GM21529 (cell line): ENCODE results near the gene NOL4L.

Experiments
- ATAC-seq: cut with Tn5 transposase; IDR thresholded peaks from one replicate; pipeline ENCODE4 v1.9.1; 2021; ENCODE audit not compliant: unreplicated experiment

The NOL4L gene

DNA sequence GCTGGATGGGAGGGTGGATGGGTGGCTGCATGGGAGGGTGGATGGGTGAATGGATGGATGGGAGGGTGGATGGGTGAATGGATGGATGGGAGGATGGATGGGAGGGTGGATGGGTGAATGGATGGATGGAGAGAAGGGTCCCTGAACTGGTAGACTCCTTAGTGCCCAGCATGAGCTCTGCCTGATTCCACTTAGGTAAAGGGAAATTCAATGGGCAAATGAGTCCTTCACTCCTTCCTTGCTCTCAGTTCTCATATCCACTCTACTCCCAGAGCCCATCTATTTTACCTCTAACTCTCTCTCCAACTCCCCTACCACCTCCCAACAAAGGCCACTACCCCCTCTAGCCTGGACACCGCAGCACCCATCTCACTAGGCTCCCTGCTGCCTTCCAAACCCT, 29.2 kb upstream of the NOL4L start:
- ATAC-seq, result no peak

DNA sequence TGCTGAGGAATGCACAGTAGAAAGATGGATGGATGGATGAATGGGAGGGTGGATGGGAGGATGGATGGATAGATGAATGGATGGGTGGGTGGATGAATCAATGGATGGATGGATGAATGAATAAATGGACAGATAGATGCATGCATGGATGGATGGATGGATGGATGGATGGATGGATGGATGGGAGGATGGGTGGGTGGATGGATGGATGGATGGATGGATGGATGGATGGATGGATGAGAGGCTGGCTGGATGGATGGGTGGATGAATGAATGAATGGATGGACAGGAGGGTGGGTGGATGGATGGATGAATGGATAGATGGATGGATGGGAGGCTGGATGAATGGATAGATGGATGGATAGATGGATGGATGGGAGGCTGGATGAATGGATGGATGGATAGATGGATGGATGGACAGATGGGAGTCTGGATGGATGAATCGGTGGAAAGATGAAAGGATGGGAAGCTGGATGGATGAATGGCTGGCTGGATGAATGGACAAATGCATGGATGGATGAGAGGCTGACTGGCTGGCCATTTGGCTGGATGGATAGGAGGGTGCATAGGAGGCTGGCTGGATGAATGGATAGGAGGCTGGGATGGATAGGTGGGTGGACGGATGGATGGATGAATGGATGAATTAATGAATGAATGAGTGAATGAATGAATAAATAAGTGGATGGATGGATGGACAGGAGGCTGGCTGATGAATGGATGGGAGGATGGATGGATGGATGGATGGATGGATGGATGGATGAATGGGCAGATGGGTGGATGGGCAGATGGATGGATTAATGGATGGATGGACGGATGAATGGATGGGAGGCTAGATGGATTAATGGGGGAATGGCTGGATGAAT, 28.3 kb upstream of the NOL4L start:
- ATAC-seq, result no peak

DNA sequence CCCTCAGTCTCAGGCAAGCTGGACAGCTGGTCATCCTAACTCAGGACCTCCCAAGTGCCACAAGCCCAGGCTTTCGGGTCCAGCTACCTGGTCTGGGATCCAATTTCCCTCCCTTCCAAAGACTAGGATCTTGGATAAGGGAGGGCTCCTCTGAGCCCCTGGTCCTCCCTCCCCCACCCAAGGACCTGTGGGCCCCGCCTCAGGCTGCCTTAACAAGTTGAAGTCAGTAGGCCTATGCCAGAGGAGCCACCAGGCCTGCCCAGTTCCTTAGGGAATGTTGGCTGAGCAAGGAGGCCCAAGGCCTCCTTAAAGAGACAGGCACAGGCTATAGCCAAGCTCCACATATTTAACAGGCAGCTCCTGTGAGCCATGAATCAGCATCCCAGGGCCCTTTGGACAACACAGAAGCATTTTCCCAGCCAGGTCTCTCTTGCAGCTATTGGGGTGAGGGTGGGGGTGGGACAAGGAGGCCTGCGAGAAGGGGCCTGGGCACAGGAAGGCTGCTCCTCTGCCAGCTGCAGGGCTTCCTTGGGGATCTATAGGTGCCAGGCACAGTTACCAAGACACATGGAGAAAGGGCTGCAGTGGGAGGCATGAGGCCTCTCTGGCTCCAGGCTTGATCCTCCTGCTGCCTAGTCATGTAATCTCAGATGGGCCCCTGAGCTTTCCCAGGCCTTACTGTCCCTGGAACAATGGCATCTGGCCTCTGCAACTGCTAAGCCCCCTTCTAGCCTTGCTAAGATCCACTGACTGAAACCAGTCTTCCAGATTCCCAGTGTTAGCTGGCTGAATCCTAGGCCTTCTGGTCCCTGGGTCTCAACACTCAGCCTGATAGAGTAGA, 27.4 kb upstream of the NOL4L start:
- ATAC-seq, result no peak

DNA sequence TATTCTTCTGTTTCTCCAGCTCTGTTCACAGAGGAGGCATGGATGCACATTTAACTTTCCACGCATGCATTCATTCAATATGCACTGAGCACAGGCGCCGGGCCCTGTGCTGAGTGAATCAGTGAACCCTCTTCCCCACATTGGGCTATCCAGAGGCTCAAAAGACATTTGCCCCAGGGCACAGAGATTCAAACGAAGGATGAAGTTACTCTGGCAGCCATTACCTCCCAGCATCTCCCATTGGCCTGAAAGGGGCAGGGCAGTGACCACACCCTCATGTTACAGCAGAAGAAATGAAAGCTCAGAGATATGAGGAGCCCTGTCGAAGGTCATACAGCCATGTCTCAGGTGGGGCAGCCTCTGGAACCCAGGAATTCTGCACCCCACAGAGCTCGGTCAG, 26.7 kb upstream of the NOL4L start:
- no peak for ATAC-seq

DNA sequence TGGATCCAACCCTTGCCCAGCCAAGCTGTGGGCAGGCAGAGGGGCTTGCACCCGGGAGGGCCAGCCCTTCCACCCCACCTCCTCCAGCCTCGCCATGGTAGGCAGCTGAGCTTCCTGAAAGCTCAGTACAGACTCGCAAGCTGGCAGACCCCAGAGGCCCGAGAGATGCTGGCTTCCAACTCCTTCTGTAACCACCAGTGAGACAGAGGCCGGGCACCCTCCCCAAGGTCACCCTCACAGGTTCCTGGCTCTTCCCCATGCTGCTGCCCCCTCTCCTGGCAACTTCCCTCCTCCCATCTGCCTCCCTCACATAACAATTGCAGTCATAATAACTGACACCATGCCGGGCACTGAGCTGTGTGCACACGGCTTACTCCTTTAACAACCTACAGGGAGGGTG, 26.2 kb upstream of the NOL4L start:
- ATAC-seq, result no peak

DNA sequence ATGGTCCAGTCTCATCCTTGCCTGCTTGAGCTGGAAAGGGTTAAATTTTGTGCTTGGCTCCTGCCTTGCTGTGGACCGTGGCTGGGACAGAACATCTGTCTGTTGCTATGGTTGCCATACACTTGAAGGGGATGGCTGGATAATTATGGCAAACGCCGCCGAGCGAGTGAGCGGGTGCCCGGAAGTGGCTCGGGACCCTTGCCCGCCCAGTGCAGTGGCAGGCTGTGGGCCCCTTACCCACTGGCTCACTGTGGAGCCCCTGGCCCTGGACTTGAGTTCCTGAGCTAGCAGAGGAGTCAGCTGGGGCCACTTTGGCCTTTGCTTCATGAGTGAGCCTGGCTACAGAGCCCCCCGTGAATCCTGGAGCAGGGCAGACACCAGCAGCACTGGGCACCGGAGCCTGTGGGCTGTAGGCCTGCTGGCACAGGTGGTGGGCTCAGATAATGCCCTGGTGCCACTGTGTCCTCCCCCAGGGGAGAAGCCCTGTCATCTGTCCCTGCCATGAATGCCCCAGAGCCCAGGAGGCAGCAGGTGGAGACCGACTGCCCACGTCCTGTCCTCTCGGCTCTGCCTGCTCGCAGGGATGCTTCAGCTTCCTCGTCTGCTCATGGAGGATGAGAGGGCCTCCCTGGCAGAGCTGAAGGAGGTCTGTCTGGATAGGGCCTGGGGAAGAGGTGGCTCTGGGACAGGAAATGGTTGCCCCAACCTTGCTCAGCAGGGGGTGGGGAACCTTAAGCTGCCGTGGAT, 25.5 kb upstream of the NOL4L start:
- ATAC-seq, result no peak

DNA sequence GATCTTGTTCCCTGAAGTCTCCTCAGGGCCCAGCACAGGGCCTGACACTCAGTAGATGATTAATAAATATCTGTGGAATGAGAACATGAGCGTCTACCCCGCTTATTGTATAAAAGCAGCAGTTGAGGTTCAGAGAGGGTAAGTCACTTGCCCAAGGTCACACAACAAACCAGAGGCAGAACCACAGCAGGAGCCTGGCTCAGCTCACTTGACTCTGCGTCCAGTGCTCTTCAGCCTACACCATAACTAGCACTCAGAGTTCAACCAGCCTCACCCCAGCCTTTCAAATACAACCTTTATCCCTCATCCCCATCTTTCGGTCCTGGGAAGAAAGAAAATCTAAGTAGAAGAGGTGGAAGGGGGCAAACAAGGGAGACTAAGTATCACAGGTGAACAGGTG, 24.9 kb upstream of the NOL4L start:
- ATAC-seq, result no peak

DNA sequence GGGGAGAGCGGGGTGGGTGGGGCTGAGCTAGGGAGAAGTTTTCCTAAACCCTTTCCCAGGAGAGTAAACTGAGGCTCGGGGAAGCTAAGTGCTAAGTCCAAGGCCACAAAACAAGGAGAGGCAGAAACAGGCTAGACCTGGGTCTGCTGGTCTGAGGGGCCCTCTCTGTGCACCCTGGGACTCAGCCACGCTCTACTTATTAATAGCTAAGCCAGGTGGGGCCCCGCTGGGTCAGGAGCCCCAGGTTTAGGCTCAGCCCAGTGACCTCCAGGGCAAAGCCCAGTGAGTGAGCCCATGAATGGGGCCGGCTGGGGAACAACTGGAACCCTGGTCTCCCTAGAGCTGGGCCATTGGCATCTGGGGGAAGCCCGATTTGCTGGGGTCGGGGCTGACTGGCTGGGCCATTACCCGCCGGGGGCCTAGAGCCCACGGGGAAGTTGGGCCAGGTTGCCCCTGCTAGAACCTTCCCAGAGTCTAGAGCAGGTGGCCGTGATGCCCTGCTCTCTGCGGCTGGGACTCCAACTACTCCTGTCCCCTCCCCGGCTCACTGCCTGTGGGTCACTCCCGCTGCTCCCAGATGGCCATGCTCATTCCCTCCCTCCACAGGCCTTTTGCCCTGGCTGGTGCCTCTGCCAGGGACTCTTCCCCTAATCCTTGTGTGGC, 24.1 kb upstream of the NOL4L start:
- ATAC-seq, result no peak

DNA sequence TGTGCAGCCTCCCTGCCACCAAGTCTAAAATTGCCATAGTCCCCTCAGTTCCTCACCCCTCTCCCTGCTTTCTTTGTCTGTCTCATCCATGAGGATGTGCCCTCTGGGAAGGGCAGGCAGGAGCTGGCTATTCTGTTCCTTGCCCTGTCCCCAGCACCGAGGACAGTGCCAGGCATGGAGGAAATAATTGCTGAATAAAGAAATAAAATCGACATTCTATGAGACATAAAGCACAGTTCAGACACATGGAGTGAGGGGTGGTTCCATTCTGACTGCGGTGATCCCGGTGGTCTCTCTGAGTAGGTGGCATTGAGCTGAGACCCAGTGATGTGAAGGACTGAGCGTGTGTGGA, 23.5 kb upstream of the NOL4L start:
- no peak for ATAC-seq

DNA sequence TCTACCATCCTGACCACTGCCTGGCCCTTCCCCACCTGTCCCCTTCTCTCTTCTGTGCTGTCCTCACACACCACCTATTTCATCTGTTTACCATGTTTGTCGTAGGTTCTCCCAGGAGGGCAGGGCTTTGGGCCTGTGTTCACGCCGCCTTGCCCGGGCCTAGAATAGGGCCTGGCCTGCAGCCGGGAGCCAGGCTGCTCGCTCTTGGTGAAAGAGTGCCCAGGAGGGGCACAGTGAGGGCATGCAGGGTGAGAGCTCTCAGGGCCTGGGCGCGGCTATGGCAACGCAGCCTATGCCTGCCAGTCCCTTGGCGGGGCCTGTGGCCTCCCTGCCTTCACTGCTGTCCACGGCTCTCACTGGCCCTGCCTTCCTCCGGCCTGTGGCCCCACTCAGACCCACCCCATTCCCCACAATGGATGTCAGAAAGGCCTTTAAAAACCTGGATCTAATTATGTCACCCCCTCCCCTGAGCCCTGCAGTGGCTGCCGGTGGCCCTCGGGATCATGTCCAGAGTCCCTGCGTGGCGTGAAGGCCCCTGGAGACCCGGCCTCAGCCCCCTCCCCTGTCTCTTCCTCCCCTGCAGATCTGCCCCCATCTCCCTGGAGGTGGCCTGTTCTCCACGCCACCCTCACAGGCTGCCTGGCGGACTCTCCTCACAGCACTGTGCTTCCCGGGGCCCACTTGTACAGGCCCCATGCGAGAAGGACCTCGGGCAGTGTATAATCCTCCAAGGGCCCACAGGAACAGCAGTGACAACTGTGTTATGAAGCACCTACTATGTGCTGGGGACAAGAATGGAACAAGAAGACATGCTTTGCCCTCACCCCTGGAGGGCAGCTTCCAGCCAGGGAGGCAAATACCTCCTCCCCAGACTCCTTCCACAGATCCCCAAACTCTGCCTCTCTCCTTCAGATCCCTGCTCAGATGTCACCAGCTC, 22.9 kb upstream of the NOL4L start:
- ATAC-seq, result no peak

DNA sequence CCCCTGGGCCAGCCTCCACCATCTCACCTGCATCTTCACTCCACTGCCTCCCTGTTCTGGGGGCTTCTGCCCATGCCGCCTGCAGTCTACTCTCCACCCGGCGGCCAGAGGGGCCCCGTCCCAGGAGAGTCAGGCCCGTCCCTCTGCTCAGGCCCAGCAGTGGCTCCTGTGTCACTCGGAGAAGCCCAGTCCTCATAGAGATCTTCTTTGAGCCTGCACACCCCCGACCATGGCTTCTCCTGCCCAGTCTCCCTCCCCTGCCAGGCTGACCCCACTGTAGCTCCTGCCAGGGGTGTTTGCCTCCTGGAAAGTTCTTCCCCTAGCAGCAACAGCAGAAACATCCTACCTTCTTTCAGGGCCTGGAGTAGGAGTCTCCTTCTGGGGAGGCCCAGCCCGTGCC, 22.2 kb upstream of the NOL4L start:
- ATAC-seq, result no peak

DNA sequence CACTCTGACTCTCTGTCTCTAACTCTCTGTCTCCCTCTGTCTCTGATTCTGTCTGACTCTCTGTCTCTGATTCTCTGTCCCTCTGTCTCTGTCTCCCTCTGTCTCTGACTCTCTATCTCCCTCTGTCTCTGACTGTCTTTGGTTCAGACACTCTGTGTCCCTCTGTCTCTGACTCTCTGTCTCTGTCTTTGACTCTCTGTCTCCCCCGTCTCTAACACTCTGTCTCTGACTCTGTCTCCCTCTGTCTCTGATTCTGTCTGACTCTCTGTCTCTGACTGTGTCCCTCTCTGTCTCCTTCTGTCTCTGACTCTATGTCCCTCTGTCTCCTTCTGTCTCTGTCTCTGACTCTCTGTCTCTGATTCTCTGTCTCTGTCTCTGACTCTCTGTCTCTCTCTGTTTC, 21.7 kb upstream of the NOL4L start:
- no peak for ATAC-seq

DNA sequence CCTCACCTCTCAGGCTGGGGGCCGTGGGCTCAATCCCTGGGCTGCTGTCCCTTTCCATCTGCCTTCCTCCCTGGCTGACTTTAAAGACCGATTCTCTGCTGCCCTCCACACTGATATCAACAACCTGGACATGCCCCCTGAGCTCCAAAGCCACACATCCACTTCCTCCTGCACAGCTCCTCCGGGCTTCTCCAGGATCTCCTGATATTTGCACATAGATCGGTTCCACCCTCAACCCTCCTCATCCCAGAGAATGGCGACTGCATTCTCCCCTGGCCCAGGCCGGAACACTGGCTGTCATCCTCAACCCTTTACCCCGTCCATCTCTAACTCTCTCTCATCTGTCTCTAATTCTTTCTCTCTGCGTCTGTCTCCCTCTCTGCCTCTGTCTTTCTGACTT, 21.0 kb upstream of the NOL4L start:
- no peak for ATAC-seq

DNA sequence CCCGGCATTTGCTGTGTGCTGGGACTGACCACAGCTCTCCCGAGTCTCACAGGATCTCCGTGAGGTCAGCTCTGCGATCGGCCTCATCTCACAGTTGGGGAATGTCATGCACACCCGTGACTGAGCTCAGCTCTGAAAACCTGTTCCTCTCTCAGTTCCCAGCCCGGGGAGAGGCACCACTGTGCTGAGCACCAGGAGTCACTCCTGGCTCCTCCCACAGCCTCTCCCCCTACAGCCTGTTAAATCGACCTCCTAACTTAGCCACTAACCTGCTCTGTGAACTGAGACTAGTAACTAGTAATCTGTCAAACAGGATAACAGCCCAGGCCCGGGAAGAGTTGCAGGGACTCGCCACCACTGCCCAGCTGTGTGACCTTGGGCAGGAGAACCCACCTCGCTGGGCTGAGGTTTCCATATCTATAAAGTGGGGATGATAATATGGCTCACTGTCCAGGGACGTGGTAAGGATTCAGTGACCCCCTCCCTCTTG, 20.1 kb upstream of the NOL4L start:
- ATAC-seq, result no peak

DNA sequence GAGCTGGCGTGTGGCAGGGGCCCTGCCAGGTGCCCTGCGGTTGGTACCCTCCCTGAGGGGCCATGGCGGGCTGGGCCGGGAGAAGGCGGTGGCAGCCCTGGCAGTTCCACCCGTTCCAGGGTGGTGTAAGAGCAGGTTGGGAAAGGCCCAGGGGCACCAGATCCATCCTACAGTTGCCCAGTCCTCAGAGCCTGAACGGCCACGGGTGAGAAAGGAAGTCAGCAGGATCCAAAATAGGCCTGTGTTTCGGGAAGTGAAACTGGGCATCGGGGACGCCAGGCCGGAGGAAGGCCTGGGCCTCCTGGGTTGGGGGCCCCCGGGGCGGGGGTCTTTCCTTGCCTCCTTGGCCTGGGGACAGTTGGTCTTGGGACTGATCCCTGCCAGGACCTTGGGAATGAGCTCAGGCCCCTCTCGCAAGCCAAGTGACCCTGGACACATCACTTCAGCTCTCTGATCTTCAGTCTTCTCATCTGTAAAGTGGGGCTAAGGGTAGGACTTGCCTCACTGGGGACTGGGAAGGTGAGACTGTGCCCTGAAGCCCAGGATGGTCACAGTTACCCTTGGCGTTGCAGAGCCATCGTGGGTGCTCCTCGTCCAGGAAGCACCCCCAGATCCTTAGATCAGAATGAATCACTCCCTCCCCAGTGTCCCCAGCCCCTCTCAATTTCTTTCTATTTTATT, 18.1 kb upstream of the NOL4L start:
- no peak for ATAC-seq

DNA sequence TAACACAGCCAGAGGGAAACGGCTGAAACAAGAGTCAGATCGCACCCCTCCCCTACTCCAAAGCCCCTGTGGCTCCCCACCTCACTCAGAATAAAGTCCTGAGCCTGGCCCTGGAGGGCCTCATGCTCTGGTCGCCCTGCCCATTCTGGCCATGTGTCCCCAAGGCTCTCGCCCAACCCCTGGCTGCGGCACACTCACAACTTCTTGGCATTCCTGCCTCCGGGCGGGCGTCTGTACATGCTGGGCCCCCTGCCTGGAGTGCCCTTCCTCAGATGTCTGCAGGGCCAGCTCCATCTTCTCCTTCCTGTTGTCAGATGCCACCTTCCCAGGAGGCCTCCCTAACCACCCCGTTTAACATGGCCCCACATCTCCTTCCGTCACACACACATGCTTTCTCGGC, 17.1 kb upstream of the NOL4L start:
- no peak for ATAC-seq

DNA sequence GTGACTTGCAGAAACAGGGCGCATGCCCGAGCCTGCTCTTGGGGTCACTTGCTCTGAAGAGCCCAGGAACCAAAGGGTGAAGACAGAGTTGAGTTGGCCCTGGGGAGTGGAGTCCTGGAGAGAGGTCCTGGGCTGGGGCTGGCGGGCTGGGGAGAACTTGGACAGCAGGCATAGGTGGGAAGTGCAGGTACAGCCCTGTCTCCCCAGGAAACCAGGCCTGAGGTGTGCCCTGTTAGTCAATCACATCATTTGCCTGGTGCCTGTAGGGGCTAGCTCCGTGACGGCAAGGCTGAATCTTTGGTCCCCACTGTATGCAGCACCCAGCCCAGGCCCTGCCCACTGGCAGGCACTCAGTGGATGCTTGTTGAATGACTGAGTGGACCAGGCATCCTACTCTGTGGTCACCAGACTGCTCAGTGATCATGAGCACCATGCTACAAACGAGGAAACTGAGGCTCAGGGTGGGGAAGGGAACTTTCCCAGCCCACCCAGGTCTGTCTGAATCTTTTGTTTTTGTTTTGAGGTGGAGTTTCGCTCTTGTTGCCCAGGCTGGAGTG, 15.6 kb upstream of the NOL4L start:
- no peak for ATAC-seq

DNA sequence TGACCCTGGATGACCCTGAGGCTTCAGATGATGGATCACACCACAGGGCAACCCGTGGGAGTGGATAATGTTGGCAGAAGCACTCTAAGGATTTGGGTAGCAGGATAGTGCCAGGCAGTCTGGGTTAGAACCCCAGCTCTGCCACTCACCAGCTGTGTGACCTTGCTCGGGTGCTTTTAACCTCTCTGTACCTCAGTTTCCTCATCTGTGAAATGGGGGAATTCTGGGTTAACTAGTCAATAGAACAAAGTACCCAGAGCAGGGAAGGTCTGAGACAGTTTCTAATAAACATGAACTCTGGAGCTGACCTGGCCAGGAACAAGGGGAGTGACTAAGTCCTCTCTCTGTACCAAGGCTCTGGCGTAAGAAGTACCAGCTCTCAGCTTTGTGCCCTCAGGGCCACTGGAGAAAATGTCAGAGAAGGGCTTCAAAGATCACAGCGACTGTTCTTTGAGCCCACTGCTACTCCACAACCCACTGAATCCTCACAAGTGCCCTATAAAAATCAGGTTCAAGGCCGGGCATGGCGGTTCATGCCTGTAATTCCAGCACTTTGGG, 14.7 kb upstream of the NOL4L start:
- no peak for ATAC-seq

DNA sequence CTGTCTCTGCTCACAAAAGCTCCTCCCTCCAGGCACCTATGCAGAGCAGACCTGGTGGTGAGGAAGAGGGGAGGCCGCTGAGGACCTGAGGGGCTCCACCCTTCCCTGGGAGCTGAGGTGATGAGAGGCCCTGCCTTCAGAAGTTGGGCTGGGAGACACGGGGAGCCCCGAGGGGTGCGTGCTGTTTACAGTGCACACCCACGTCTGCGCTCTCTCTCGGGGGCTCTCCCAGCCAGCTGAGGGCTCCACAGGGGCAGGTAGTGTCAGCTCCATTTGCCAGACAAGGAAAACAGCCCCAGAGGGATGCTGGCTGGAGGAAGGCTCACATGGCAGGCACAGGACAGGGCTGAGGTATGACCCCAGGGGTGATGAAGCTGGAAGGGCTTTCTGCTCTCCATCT, 13.5 kb upstream of the NOL4L start:
- no peak for ATAC-seq
